Astrocyte of the spinal cord (primary cell): Measurements from ENCODE around the gene TEDC1.

Experiments used
- DNase-seq: peaks from one replicate; pipeline ENCODE4 v3.0.0; 2011; ENCODE audit warnings: low read depth, low spot score
- H3K4me3 ChIP-seq: 2 replicates; pipeline ENCODE4 v1.5.1; 2011; ENCODE audit warnings: low read depth, mild to moderate bottlenecking, low read length, moderate library complexity
- in situ Hi-C: cut with HindIII; loops from 2 replicates; pipeline ENCODE4 v1.10.0; 2017; ENCODE audit warnings: low sequenced_read_pairs
- TF ChIP-seq, protein P1 (sequence below): IDR thresholded peaks from 2 replicates; pipeline ENCODE4 v1.5.1; 2012; ENCODE audit warnings: low read depth, mild to moderate bottlenecking, low read length, inconsistent platforms

Gene TEDC1

DNA sequence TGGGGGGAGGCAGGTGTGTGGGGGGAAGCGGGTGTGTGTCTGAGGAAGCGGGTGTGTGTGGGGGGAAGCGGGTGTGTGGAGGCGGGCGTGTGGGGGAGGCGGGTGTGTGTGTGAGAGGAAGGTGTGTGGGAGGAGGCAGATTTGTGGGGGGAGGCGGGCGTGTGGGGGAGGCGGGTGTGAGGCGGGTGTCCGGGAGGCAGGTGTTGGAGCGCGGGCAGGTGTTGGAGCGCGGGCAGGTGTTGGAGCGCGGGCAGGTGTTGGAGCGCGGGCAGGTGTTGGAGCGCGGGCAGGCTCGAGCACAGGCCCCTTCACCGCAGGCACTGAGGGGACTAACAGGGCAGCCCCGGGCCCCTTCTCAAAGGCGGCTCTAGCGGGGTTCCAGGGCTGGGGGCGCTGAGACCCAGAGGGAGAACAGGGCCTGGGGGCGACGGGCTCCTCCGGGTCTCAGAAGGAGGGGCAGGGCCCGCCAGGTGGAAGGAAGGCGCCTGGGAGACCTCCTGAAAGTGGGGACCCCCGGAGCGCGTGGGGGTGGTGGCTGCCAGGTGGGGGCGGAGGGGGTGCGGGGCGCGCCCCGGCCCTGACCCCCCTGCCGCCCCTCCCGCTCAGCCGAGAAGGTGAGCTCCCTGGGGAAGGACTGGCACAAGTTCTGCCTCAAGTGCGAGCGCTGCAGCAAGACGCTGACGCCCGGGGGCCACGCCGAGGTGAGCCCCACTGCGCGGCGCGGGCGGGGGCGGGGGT, 13.2 kb upstream of the TEDC1 start:
- H3K4me3 ChIP-seq = no peak overlapping the region
- TF ChIP-seq, protein P1, sequence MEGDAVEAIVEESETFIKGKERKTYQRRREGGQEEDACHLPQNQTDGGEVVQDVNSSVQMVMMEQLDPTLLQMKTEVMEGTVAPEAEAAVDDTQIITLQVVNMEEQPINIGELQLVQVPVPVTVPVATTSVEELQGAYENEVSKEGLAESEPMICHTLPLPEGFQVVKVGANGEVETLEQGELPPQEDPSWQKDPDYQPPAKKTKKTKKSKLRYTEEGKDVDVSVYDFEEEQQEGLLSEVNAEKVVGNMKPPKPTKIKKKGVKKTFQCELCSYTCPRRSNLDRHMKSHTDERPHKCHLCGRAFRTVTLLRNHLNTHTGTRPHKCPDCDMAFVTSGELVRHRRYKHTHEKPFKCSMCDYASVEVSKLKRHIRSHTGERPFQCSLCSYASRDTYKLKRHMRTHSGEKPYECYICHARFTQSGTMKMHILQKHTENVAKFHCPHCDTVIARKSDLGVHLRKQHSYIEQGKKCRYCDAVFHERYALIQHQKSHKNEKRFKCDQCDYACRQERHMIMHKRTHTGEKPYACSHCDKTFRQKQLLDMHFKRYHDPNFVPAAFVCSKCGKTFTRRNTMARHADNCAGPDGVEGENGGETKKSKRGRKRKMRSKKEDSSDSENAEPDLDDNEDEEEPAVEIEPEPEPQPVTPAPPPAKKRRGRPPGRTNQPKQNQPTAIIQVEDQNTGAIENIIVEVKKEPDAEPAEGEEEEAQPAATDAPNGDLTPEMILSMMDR = no peak
- in situ Hi-C loops = no loop called here
- DNase-seq = no peak

DNA sequence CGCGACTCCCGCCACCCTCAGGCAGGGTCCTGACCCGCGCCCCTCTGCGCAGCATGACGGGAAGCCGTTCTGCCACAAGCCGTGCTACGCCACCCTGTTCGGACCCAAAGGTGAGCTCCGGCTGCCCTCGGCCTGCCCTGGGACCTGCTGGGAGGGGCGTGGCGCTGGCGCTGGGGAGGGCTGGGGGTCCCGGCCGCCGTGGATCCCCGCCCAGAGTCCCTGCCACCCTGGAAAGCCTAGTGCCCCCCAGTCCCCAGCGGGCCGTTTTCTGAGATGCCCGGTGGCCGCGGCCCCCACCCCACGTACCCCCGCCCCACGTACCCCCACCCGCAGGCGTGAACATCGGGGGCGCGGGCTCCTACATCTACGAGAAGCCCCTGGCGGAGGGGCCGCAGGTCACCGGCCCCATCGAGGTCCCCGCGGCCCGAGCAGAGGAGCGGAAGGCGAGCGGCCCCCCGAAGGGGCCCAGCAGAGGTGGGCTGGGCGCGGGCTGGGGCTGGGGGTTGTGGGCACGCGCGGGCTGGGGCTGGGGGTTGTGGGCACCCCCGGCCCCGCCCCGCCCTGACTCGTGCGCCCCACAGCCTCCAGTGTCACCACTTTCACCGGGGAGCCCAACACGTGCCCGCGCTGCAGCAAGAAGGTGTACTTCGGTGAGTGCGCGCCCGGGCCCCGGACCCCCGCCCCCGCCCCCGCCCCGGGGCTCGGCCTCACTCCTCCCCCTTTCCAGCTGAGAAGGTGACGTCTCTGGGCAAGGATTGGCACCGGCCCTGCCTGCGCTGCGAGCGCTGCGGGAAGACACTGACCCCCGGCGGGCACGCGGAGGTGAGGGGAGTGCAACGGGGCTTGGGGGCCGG, 12.4 kb upstream of the TEDC1 start:
- in situ Hi-C loops = no loop called here
- DNase-seq = no peak
- TF ChIP-seq, protein P1 = no peak

DNA sequence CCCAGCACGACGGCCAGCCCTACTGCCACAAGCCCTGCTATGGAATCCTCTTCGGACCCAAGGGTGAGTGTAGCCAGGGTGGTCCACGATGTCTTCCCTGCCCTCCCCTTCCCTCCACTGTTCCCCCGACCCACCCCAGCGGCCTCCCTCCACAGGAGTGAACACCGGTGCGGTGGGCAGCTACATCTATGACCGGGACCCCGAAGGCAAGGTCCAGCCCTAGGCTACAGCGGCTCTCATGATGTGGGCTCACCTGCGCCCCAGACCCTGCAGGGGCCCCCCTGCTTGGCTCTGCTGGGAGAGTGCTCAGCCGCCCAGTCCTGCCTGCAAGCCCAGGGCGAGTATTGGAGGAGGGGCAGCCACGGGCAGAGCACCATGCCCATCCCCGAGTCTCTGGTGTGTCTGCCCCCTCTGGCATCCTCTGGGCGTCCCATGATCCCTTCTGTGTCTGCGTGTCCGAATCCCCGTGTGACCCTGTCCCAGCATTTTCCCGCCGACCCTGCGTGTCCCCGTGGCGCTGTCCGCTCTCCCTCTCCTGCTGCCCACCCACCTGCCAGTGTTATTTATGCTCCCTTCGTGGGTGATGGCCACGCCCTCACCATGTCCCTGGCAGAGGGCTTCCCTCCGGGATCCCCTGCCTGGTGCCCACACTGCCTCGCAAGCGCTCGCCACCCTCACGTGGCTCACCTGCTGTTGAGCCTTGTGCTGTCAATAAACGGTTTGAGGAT, 11.5 kb upstream of the TEDC1 start:
- no peak for DNase-seq
- H3K4me3 ChIP-seq = no peak overlapping the region
- TF ChIP-seq, protein P1 = no peak
- in situ Hi-C loops = no loop called here

More for the DNA sequence above, 12.4 kb upstream of the TEDC1 start:
- no peak overlapping the region for H3K4me3 ChIP-seq

DNA sequence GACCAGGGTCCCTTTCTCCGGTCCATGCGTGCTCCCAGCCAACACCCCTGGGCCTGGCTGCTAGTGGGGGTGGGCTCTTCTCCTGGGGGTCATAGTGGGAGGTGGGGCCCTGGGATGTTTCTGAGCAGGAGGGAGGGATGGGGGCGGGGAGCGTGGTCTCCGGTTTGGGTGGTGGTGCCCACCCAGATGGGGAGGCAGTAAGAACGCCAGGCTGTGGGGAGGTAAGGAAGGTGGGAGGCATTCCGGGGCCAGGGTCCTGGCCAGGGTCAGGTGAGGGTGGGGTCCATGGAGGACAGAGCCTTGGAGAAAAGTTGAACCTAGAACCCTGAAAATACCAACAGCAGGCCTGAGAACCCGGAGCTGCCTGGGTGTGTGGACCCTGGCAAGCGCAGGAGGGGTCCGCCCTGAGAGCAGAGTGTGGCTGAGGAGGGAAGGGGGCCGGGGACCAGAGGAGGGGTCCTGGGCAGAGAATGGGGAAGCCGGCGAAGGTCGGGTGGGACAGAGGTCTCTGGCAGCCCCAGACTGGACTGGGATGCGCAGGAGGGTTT, 10.8 kb upstream of the TEDC1 start:
- no peak overlapping the region for H3K4me3 ChIP-seq
- TF ChIP-seq, protein P1 = no peak
- in situ Hi-C loops = no loop called here
- DNase-seq = no peak

DNA sequence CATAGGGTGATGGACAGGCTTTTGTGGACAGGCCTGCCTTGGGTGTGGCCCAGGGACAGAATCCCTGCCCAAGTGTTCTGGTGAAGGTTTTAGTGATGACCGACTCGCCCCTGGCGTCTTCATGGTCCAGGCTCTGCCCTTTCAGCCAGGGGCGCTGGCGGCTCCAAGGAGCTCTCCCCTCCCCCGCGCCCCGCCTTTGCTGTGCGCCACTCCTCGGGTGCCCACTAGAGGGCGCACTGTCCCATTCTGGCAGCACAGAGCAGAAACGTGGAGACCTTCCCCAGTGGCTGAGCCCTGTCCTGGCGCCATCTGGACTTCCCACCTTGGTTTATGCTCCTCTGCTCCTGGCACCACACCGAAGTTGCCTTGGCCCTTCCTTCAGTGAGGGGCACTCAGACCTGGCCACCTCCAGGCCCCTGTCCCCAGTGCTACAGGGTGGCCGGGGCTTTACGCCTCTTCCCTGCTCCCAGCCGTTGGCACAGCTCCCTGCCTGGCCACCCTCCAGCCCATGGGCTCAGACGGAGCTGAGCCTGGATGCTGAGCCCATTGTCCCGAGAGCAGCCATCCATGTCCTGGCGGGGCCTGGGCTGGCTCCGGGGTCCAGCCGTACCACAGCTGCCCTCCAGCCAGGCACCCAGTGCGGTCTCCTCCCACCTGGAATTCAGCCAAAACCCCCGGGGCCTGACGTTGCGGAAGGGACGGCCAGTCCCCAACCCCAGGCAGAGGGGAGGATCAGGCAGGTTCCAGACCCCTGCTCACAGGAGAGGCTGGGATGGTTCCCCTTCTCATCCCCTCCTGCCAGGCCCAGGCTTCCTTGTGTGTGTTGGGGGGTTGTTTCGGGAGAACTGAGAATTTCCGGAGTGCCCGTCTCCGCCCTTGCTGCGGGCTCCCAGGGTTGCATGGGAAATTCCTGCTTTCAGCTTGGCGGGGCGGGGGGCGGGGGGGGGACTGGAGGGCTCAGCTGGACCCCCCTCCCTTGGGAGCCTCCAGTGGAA, 9.9 kb upstream of the TEDC1 start:
- H3K4me3 ChIP-seq = peak overlapping the region; percentile 17
- TF ChIP-seq, protein P1 = peak; percentile 98
- peak; percentile 91 for DNase-seq
- in situ Hi-C loops = no loop called here
